ENCODE results near the gene SDSL.

The SDSL gene

GRCh38 chr12:113391145-113391544, 31.0 kb upstream of the SDSL start:
- H3K27ac Mint-ChIP-seq: no peak overlapping the region
- H3K36me3 Mint-ChIP-seq (ENCODE audit: low read depth): peaks cover 3% of the 10 kb centered on the region
- H3K4me3 Mint-ChIP-seq: no peak overlapping the region
- no peaks in the 10 kb centered on the region for H3K9me3 Mint-ChIP-seq
- no peaks in the 10 kb centered on the region for H3K27me3 Mint-ChIP-seq (ENCODE audit: low read depth)
- no peak for DNase-seq (ENCODE audit: low spot score)
- H3K4me1 Mint-ChIP-seq (ENCODE audit: low read depth): no peaks in the 10 kb centered on the region

- Mint-ChIP-seq H3K27ac (no peak overlapping the region), H3K4me3 (no peak overlapping the region), H3K36me3 (ENCODE audit: low read depth) (peaks cover 3% of the 10 kb centered on the region), H3K4me1 (ENCODE audit: low read depth) (no peaks in the 10 kb centered on the region), H3K27me3 (ENCODE audit: low read depth) (no peaks in the 10 kb centered on the region), H3K9me3 (no peaks in the 10 kb centered on the region)
- no peak for DNase-seq (ENCODE audit: low spot score)
Observed at GRCh38 chr12:113391650-113392337, 30.4 kb upstream of the SDSL start.

- DNase-seq (ENCODE audit: low spot score): no peak
- H3K4me1 Mint-ChIP-seq (ENCODE audit: low read depth): no peaks in the 10 kb centered on the region
- H3K36me3 Mint-ChIP-seq (ENCODE audit: low read depth): peaks cover 3% of the 10 kb centered on the region
Observed at GRCh38 chr12:113392520-113392919, 29.7 kb upstream of the SDSL start.

GRCh38 chr12:113392988-113393579, 29.1 kb upstream of the SDSL start:
- H3K4me3 Mint-ChIP-seq: no peak overlapping the region
- no peak overlapping the region for H3K27ac Mint-ChIP-seq
- H3K36me3 Mint-ChIP-seq (ENCODE audit: low read depth): peaks cover 3% of the 10 kb centered on the region
- H3K4me1 Mint-ChIP-seq (ENCODE audit: low read depth): no peaks in the 10 kb centered on the region
- DNase-seq (ENCODE audit: low spot score): no peak
- H3K27me3 Mint-ChIP-seq (ENCODE audit: low read depth): no peaks in the 10 kb centered on the region
- no peaks in the 10 kb centered on the region for H3K9me3 Mint-ChIP-seq

More at GRCh38 chr12:113392520-113392919, 29.7 kb upstream of the SDSL start:
- H3K27me3 Mint-ChIP-seq (ENCODE audit: low read depth): no peaks in the 10 kb centered on the region
- no peaks in the 10 kb centered on the region for H3K9me3 Mint-ChIP-seq
- H3K27ac Mint-ChIP-seq: no peak overlapping the region
- H3K4me3 Mint-ChIP-seq: no peak overlapping the region

- no peaks in the 10 kb centered on the region for H3K27me3 Mint-ChIP-seq (ENCODE audit: low read depth)
- no peak overlapping the region for H3K27ac Mint-ChIP-seq
- H3K36me3 Mint-ChIP-seq (ENCODE audit: low read depth): peaks cover under 1% of the 10 kb centered on the region
- H3K9me3 Mint-ChIP-seq: no peaks in the 10 kb centered on the region
- H3K4me1 Mint-ChIP-seq (ENCODE audit: low read depth): no peaks in the 10 kb centered on the region
- no peak for DNase-seq (ENCODE audit: low spot score)
- no peak overlapping the region for H3K4me3 Mint-ChIP-seq
Observed at GRCh38 chr12:113393749-113394148, 28.4 kb upstream of the SDSL start.

GRCh38 chr12:113395119-113395518, 27.1 kb upstream of the SDSL start:
- no peak overlapping the region for H3K27ac Mint-ChIP-seq
- DNase-seq (ENCODE audit: low spot score): no peak
- H3K4me3 Mint-ChIP-seq: no peak overlapping the region
- H3K9me3 Mint-ChIP-seq: no peaks in the 10 kb centered on the region
- H3K36me3 Mint-ChIP-seq (ENCODE audit: low read depth): no peaks in the 10 kb centered on the region
- H3K4me1 Mint-ChIP-seq (ENCODE audit: low read depth): no peaks in the 10 kb centered on the region
- no peaks in the 10 kb centered on the region for H3K27me3 Mint-ChIP-seq (ENCODE audit: low read depth)

- Mint-ChIP-seq H3K36me3 (ENCODE audit: low read depth) (no peaks in the 10 kb centered on the region), H3K9me3 (no peaks in the 10 kb centered on the region), H3K27ac (no peak overlapping the region), H3K4me1 (ENCODE audit: low read depth) (no peaks in the 10 kb centered on the region), H3K27me3 (ENCODE audit: low read depth) (no peaks in the 10 kb centered on the region), H3K4me3 (no peak overlapping the region)
- DNase-seq (ENCODE audit: low spot score): no peak
Observed at GRCh38 chr12:113396200-113396599, 26.0 kb upstream of the SDSL start.

GRCh38 chr12:113396828-113397496, 25.2 kb upstream of the SDSL start:
- H3K4me3 Mint-ChIP-seq: no peak overlapping the region
- H3K4me1 Mint-ChIP-seq (ENCODE audit: low read depth): no peaks in the 10 kb centered on the region
- H3K36me3 Mint-ChIP-seq (ENCODE audit: low read depth): no peaks in the 10 kb centered on the region
- DNase-seq (ENCODE audit: low spot score): no peak
- no peak overlapping the region for H3K27ac Mint-ChIP-seq
- H3K9me3 Mint-ChIP-seq: no peaks in the 10 kb centered on the region
- H3K27me3 Mint-ChIP-seq (ENCODE audit: low read depth): no peaks in the 10 kb centered on the region

- Mint-ChIP-seq H3K27me3 (ENCODE audit: low read depth) (no peaks in the 10 kb centered on the region), H3K27ac (no peak overlapping the region), H3K36me3 (ENCODE audit: low read depth) (no peaks in the 10 kb centered on the region), H3K4me3 (no peak overlapping the region), H3K9me3 (no peaks in the 10 kb centered on the region), H3K4me1 (ENCODE audit: low read depth) (no peaks in the 10 kb centered on the region)
- no peak for DNase-seq (ENCODE audit: low spot score)
Observed at GRCh38 chr12:113397497-113398197, 24.5 kb upstream of the SDSL start.

GRCh38 chr12:113398346-113399290, 23.6 kb upstream of the SDSL start:
- Mint-ChIP-seq H3K9me3 (no peaks in the 10 kb centered on the region), H3K4me1 (ENCODE audit: low read depth) (no peaks in the 10 kb centered on the region), H3K27ac (no peak overlapping the region), H3K4me3 (no peak overlapping the region), H3K36me3 (ENCODE audit: low read depth) (no peaks in the 10 kb centered on the region), H3K27me3 (ENCODE audit: low read depth) (no peaks in the 10 kb centered on the region)
- no peak for DNase-seq (ENCODE audit: low spot score)

- Mint-ChIP-seq H3K36me3 (ENCODE audit: low read depth) (no peaks in the 10 kb centered on the region), H3K27me3 (ENCODE audit: low read depth) (peaks cover 3% of the 10 kb centered on the region), H3K4me1 (ENCODE audit: low read depth) (no peaks in the 10 kb centered on the region), H3K27ac (no peak overlapping the region), H3K4me3 (no peak overlapping the region), H3K9me3 (no peaks in the 10 kb centered on the region)
- no peak for DNase-seq (ENCODE audit: low spot score)
Observed at GRCh38 chr12:113399490-113399889, 22.7 kb upstream of the SDSL start.

GRCh38 chr12:113400362-113400761, 21.8 kb upstream of the SDSL start:
- Mint-ChIP-seq H3K4me3 (no peak overlapping the region), H3K4me1 (ENCODE audit: low read depth) (no peaks in the 10 kb centered on the region), H3K27ac (no peak overlapping the region), H3K9me3 (no peaks in the 10 kb centered on the region), H3K36me3 (ENCODE audit: low read depth) (no peaks in the 10 kb centered on the region), H3K27me3 (ENCODE audit: low read depth) (peaks cover 9% of the 10 kb centered on the region)
- DNase-seq (ENCODE audit: low spot score): no peak
